Uterus (tissue), 4 donors: ENCODE results near the gene BABAM2. TPM values are rescaled to one million over a fixed set of nuclear protein-coding genes. Genes with fewer than 3 reads are reported as not detected.

Source experiments
- DNase-seq, 2 donors: peaks; one replicate each; pipeline ENCODE4 v3.0.0-alpha.2; 2019 to 2020
- H3K27ac ChIP-seq, 2 donors: fragments of 200-600 bp; sonication (generic); 1 replicate in 1 of 2; 2 replicates in 1 of 2; pipeline ENCODE4 v1.5.1; 2016 to 2018
- H3K27me3 ChIP-seq, 2 donors: fragments of 200-600 bp; sonication (generic); one replicate each; pipeline ENCODE4 v1.5.1; 2018 to 2019; ENCODE audit warnings: control low read depth in 1 of 2
- H3K36me3 ChIP-seq, 2 donors: fragments of 200-600 bp; sonication (generic); one replicate each; pipeline ENCODE4 v1.5.1; 2019; ENCODE audit warnings: control low read depth in 1 of 2
- H3K4me1 ChIP-seq, 2 donors: fragments of 200-600 bp; sonication (generic); one replicate each; pipeline ENCODE4 v1.5.1; 2018 to 2019; ENCODE audit warnings: control low read depth in 1 of 2
- H3K4me3 ChIP-seq, 2 donors: fragments of 200-600 bp; sonication (generic); 1 replicate in 1 of 2; 2 replicates in 1 of 2; pipeline ENCODE4 v1.5.1; 2018 to 2019; ENCODE audit warnings: mild to moderate bottlenecking in 1 of 2
- H3K9me3 ChIP-seq, 2 donors: fragments of 200-600 bp; sonication (generic); one replicate each; pipeline ENCODE4 v1.5.1; 2019; ENCODE audit warnings: control low read depth in 1 of 2
- POLR2A ChIP-seq, 2 donors: fragments of 450-650 bp; IDR thresholded peaks; one replicate each; pipeline ENCODE4 v1.6.1; 2016; ENCODE audit warnings: antibody characterized with exemption in 2 of 2, mild to moderate bottlenecking in 1 of 2, moderate library complexity in 1 of 2
- intact Hi-C: fragments of 100-400 bp; cut with DNase I; formaldehyde crosslinking; loops from one replicate; pipeline ENCODE4 v1.15.1; 2023; ENCODE audit warnings: low total_unique reads
- total RNA-seq, 4 donors: library from RNA; depleted of rRNA in 3 of 4; stranded (reverse); fragments of >200 nt in 3 of 4; gene quantifications; one replicate each; pipeline versions ENCODE4 v1.1.0 to v1.2.4, GENCODE V29; 2014 to 2023
- TF ChIP-seq, protein P1 (sequence below), 4 experiments: fragments of 200-600 bp in 2 of 4; fragments of 450-650 bp in 2 of 4; sonication (generic) in 2 of 4; IDR thresholded peaks; one replicate each; pipeline ENCODE4 v1.5.1; 2016 to 2019; ENCODE audit warnings: antibody characterized with exemption in 4 of 4, mild to moderate bottlenecking in 2 of 4, moderate library complexity in 1 of 4
- donor health status: DM: yes; HTN: yes; CAD: no.

Gene BABAM2
- total RNA-seq, 4 donors from 2014 or later = 24.1 to 62.1 (median 32.5) TPM

DNA sequence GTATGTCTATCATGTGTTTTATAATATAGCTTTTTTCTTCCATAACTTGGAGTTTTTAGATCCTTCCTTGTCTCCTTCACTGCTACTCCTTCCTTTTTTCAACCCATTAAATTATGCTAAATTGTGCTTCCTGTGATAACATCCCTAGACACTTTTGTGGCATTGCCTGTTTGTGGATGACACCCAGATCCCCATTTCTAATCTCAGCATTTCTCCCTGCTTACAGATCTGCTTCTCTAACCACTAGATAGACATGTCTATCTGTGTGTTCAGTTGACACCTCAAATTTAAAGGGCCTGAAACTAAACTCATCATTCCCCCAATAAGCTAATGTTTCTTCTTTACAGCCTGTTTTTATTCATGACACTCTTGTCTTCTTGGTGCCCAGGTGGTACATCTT is 244.8 kb downstream of the BABAM2 start:
- intact Hi-C loops = no loop called here
- no peaks in the 10 kb centered on the region for H3K9me3 ChIP-seq
- no peak for DNase-seq
- no peaks in the 10 kb centered on the region for H3K36me3 ChIP-seq
- H3K27ac ChIP-seq = peak overlapping the region; percentile 85 to 96
- H3K4me1 ChIP-seq = peaks cover 5 to 6% of the 10 kb centered on the region in 2 donors
- TF ChIP-seq, protein P1, sequence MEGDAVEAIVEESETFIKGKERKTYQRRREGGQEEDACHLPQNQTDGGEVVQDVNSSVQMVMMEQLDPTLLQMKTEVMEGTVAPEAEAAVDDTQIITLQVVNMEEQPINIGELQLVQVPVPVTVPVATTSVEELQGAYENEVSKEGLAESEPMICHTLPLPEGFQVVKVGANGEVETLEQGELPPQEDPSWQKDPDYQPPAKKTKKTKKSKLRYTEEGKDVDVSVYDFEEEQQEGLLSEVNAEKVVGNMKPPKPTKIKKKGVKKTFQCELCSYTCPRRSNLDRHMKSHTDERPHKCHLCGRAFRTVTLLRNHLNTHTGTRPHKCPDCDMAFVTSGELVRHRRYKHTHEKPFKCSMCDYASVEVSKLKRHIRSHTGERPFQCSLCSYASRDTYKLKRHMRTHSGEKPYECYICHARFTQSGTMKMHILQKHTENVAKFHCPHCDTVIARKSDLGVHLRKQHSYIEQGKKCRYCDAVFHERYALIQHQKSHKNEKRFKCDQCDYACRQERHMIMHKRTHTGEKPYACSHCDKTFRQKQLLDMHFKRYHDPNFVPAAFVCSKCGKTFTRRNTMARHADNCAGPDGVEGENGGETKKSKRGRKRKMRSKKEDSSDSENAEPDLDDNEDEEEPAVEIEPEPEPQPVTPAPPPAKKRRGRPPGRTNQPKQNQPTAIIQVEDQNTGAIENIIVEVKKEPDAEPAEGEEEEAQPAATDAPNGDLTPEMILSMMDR (IDR thresholded peaks at IDR 0.05) = no peak
- TF ChIP-seq POLR2A (IDR thresholded peaks at IDR 0.05) = no peak
- no peak overlapping the region for H3K4me3 ChIP-seq
- H3K27me3 ChIP-seq = no peaks in the 10 kb centered on the region

DNA sequence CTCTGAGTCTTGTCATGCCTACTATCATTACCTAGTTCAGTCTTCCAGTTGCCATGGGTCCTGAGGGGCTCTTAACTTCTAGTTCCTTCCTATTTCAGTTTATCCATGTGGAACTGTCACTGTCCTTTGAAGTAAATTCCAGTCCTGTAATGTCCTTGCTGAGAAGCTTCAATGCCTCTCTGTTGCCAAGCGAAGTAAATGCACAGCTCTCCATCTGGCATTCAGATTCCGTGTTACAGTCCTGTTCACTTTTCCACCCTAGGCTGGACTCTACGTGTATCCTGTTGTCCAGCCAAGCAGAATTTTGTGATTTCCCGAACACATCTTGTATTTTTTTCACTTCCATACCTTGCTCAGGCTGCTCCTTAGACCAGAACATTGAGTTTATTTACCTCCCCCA is 245.3 kb downstream of the BABAM2 start:
- H3K4me1 ChIP-seq = peaks cover 5 to 6% of the 10 kb centered on the region in 2 donors
- no peaks in the 10 kb centered on the region for H3K27me3 ChIP-seq
- DNase-seq = no peak
- peak overlapping the region; percentile 85 to 96 for H3K27ac ChIP-seq
- TF ChIP-seq, protein P1 (IDR thresholded peaks at IDR 0.05) = no peak
- TF ChIP-seq POLR2A (IDR thresholded peaks at IDR 0.05) = no peak
- no peaks in the 10 kb centered on the region for H3K9me3 ChIP-seq
- no peak overlapping the region for H3K4me3 ChIP-seq
- H3K36me3 ChIP-seq = no peaks in the 10 kb centered on the region
- intact Hi-C loops = no loop called here

DNA sequence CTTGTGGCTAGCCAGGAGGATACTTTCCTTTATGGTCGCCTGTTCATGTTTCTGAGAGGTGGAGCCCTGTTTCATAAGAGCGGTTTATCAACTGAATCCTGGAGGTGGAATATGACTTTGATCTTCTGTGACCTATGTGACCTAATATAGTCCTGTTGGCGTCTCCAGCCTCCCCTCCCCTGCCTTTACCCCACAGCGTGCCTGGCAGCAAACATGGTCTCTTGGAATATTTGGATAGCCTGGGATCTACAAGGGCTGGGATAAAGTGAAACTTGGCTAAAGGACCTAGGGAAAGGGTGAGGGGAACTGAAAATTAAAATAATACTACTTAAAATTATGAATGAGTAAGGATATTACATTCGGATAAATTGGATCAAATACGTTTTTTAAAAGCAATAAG is 246.0 kb downstream of the BABAM2 start:
- TF ChIP-seq POLR2A (IDR thresholded peaks at IDR 0.05) = no peak
- TF ChIP-seq, protein P1 (IDR thresholded peaks at IDR 0.05) = no peak
- intact Hi-C loops = no loop called here
- Histone ChIP-seq H3K4me1 (peaks cover 5 to 6% of the 10 kb centered on the region in 2 donors), H3K36me3 (no peaks in the 10 kb centered on the region), H3K9me3 (no peaks in the 10 kb centered on the region), H3K4me3 (no peak overlapping the region), H3K27ac (peak overlapping the region; percentile 85 to 96), H3K27me3 (no peaks in the 10 kb centered on the region)
- no peak for DNase-seq

DNA sequence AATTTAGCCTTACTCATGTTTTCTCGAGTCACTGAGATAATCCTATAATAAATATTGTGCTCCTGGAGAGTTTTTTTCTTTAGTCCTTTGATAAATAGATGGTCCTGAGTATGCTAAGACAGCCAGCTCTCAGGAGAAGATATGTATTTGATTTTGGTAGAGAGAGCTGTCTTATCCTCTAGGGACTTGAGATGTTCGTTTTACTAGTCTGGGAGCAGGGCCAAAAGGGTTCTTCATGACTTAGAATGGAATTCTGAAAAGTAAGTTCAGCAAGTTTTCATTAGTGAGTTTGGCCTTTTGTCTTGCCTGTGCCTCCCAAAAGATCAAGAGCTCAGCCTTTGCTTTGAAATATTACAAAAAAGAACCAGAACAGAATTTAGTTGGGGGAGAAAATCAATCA is 246.7 kb downstream of the BABAM2 start:
- Histone ChIP-seq H3K36me3 (no peaks in the 10 kb centered on the region), H3K4me1 (peaks cover 5 to 6% of the 10 kb centered on the region in 2 donors), H3K27me3 (no peaks in the 10 kb centered on the region), H3K4me3 (no peak overlapping the region), H3K27ac (peak overlapping the region; percentile 85 to 96), H3K9me3 (no peaks in the 10 kb centered on the region)
- no peak for TF ChIP-seq POLR2A (IDR thresholded peaks at IDR 0.05)
- TF ChIP-seq, protein P1 (IDR thresholded peaks at IDR 0.05) = no peak
- intact Hi-C loops = no loop called here
- peak; percentile 51 to 90 for DNase-seq

DNA sequence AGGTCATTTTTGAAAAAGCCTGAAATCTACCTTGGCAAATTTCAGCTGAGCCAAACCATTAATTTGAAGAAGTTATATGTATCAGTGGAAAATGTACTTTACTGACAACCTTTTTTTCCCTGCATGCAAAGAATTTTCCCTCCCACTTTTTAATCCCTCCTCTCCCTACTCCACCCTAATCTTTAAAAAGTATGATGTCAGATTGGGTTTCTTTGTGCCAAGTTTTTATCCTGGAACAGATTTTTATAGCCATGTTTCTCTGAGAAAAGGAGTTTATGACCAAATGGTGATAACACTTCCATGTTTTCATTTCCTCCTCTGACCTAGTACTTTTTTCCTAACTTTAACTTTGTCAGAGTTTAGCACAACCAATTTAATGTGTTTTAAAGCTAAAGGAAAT is 251.9 kb downstream of the BABAM2 start:
- Histone ChIP-seq H3K27ac (peak overlapping the region; percentile 54 to 66), H3K4me3 (no peak overlapping the region), H3K4me1 (peaks cover 0 to 5% of the 10 kb centered on the region in 2 donors), H3K36me3 (no peaks in the 10 kb centered on the region), H3K27me3 (no peaks in the 10 kb centered on the region), H3K9me3 (no peaks in the 10 kb centered on the region)
- intact Hi-C loops = no loop called here
- no peak for DNase-seq
- TF ChIP-seq, protein P1 (IDR thresholded peaks at IDR 0.05) = no peak
- TF ChIP-seq POLR2A (IDR thresholded peaks at IDR 0.05) = no peak
